Measurements from ENCODE around the gene TRMT61A. TPM values are rescaled to one million over a fixed set of nuclear protein-coding genes. Genes with fewer than 3 reads are reported as not detected.

Gene TRMT61A
- total RNA-seq, 2 donors from 2014 or later = 10.0 to 17.8 TPM

- no peak overlapping the region for H3K9ac ChIP-seq (ENCODE audit: low read depth in 2 of 2, low read length in 2 of 2)
- intact Hi-C loops (cut with DNase I) = no loop called here
- no peaks in the 10 kb centered on the region for H3K9me3 ChIP-seq
- H3K4me3 ChIP-seq = no peak overlapping the region
- peaks cover 9% of the 10 kb centered on the region for H3K4me1 ChIP-seq
- H3K27ac ChIP-seq = no peak overlapping the region
- no peak for DNase-seq
- H3K27me3 ChIP-seq = no peaks in the 10 kb centered on the region
- no peaks in the 10 kb centered on the region for H3K36me3 ChIP-seq
- TF ChIP-seq, protein P1, sequence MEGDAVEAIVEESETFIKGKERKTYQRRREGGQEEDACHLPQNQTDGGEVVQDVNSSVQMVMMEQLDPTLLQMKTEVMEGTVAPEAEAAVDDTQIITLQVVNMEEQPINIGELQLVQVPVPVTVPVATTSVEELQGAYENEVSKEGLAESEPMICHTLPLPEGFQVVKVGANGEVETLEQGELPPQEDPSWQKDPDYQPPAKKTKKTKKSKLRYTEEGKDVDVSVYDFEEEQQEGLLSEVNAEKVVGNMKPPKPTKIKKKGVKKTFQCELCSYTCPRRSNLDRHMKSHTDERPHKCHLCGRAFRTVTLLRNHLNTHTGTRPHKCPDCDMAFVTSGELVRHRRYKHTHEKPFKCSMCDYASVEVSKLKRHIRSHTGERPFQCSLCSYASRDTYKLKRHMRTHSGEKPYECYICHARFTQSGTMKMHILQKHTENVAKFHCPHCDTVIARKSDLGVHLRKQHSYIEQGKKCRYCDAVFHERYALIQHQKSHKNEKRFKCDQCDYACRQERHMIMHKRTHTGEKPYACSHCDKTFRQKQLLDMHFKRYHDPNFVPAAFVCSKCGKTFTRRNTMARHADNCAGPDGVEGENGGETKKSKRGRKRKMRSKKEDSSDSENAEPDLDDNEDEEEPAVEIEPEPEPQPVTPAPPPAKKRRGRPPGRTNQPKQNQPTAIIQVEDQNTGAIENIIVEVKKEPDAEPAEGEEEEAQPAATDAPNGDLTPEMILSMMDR (IDR thresholded peaks at IDR 0.05) = no peak
These were observed 28.2 kb downstream of the TRMT61A start for GRCh38 chr14:103556946-103557758.

- no peaks in the 10 kb centered on the region for H3K9me3 ChIP-seq
- H3K4me1 ChIP-seq = peaks cover 9% of the 10 kb centered on the region
- no peak overlapping the region for H3K27ac ChIP-seq
- H3K9ac ChIP-seq (ENCODE audit: low read depth in 2 of 2, low read length in 2 of 2) = no peak overlapping the region
- H3K4me3 ChIP-seq = no peak overlapping the region
- peak; percentile 16 for DNase-seq
- intact Hi-C loops (cut with DNase I) = no loop called here
- TF ChIP-seq, protein P1 (IDR thresholded peaks at IDR 0.05) = no peak
- no peaks in the 10 kb centered on the region for H3K27me3 ChIP-seq
- no peaks in the 10 kb centered on the region for H3K36me3 ChIP-seq
These were observed 29.3 kb downstream of the TRMT61A start for GRCh38 chr14:103558071-103558882.

GRCh38 chr14:103559766-103560165, 30.8 kb downstream of the TRMT61A start:
- intact Hi-C loops (cut with DNase I) = no loop called here
- TF ChIP-seq, protein P1 (IDR thresholded peaks at IDR 0.05) = no peak
- Histone ChIP-seq H3K9me3 (no peaks in the 10 kb centered on the region), H3K27ac (no peak overlapping the region), H3K9ac (ENCODE audit: low read depth in 2 of 2, low read length in 2 of 2) (no peak overlapping the region), H3K4me1 (peaks cover 9% of the 10 kb centered on the region), H3K4me3 (no peak overlapping the region), H3K27me3 (no peaks in the 10 kb centered on the region), H3K36me3 (no peaks in the 10 kb centered on the region)
- no peak for DNase-seq

DNA sequence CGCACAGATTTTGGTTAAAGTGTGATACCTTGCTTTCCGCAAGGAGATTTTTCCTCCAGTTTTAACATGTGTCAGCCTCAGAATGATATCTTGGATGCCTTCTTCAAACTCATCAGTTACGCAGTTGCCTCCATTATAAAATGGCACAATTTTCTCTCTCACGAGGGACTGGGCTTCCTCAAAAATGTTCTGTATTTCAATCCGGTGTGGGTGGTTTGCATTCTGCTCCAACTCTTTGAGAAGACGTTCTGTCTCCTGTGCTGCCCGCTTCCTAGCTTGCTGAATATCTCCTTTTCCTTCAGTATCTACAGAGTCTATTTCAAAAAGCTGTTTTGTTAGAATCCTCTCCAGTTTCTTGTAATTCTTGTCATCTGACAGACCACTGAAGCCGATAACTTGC, 31.7 kb downstream of the TRMT61A start:
- Histone ChIP-seq H3K27ac (no peak overlapping the region), H3K4me1 (peaks cover 9% of the 10 kb centered on the region), H3K9me3 (no peaks in the 10 kb centered on the region), H3K27me3 (no peaks in the 10 kb centered on the region), H3K9ac (ENCODE audit: low read depth in 2 of 2, low read length in 2 of 2) (peak overlapping the region in 1 of 2 donors; percentile 97), H3K4me3 (no peak overlapping the region), H3K36me3 (no peaks in the 10 kb centered on the region)
- intact Hi-C loops (cut with DNase I) = no loop called here
- no peak for DNase-seq
- TF ChIP-seq, protein P1 (IDR thresholded peaks at IDR 0.05) = no peak

GRCh38 chr14:103561381-103562178, 32.6 kb downstream of the TRMT61A start:
- H3K4me1 ChIP-seq = peaks cover 9% of the 10 kb centered on the region
- peak overlapping the region; percentile 99 for H3K4me3 ChIP-seq
- TF ChIP-seq, protein P1 (IDR thresholded peaks at IDR 0.05) = no peak
- H3K27me3 ChIP-seq = no peaks in the 10 kb centered on the region
- no peaks in the 10 kb centered on the region for H3K9me3 ChIP-seq
- intact Hi-C loops (cut with DNase I) = no loop called here
- peak overlapping the region; percentile 93 for H3K27ac ChIP-seq
- H3K9ac ChIP-seq (ENCODE audit: low read depth in 2 of 2, low read length in 2 of 2) = peak overlapping the region; percentile 90 to 97
- no peaks in the 10 kb centered on the region for H3K36me3 ChIP-seq
- DNase-seq = no peak

Data from colonic mucosa (tissue), 4 donors.